HG02973 (cell line): ENCODE measurements around the gene CATSPERE.

Experiments used
- ATAC-seq: cut with Tn5 transposase; IDR thresholded peaks from one replicate; pipeline ENCODE4 v1.9.1; 2021; ENCODE audit warnings: moderate library complexity; ENCODE audit not compliant: unreplicated experiment

The CATSPERE gene

GRCh38 chr1:244615301-244615700 lies 154.2 kb downstream of the CATSPERE start:
- ATAC-seq: no peak

DNA sequence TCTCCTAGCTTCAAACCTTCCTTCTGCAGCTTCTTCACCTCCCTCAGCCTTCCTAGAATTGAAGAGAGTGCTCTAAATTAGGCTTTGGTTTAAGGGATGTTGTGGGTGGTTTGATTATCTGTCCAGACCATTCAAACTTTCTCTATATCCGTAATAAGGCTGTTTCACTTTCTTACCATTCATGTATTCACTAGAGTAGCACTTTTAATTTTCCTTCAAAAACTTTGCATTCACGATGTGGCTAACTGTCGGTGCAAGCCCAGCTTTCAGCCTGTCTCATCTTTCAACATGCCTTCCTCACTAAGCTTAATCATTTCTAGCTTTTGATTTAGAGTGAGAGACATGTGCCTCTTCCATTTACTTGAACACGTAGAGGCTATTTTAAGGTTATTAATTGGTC lies 165.6 kb downstream of the CATSPERE start:
- no peak for ATAC-seq

DNA sequence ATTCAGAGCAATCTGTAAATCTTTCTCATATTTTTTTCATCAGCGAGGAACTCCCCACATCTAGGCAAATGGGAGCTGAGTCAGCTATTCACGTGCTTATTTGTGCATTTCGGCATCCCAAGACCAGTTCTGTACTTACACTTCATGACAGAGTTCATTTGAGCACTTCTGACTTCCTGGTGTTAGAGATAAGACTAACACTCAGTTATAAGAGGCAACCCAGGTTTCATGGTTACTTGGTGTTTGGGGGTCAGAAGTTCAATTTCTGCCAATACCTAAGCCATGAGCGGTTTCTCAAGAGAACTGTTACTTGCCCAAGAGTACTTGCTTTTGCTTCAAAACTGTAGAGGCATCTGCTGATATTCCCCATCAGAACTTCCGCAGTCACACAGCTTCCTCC lies 167.7 kb downstream of the CATSPERE start:
- ATAC-seq: no peak

DNA sequence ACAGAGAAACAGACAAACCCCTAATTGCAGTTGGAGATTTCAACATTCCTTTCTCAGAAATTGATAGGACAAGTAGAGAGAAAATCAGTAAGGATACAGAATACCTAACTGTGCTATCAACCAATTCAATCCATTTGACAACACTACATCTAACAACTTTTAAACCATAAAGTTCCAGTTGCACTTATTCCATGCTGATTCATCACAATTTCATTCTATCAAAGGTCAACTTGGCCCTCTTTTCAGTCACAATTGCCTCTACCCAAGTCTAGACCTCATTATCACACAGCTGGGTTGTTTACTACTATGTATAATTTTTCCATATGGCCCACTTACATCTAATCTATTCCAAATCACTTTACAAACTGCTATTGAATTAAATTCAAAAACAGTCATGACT lies 172.1 kb downstream of the CATSPERE start:
- ATAC-seq: no peak

GRCh38 chr1:244634546-244634945 lies 173.5 kb downstream of the CATSPERE start:
- ATAC-seq: no peak

- ATAC-seq: no peak
These were observed 175.6 kb downstream of the CATSPERE start for GRCh38 chr1:244636488-244637259.

DNA sequence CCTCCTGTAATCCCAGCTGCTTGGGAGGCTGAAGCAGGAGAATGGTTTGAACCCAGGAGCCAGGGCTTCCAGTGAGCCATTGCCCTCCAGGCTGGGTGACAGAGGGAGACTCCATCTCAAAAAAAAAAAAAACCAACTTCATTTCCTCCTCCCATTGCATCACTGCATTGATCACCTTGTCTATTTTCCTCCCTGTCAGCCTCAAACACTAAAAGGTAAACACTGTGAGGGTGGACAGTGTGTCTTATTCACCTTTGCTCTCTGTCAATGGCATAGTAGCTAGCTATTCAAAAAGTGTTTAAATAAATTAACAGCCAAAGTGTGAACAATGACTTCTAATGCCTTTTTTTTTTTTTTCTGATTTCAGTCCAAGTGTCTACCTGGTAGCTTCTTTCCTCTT lies 178.5 kb downstream of the CATSPERE start:
- no peak for ATAC-seq

GRCh38 chr1:244640917-244641316 lies 179.8 kb downstream of the CATSPERE start:
- ATAC-seq: no peak

GRCh38 chr1:244642526-244642925 lies 181.5 kb downstream of the CATSPERE start:
- no peak for ATAC-seq

DNA sequence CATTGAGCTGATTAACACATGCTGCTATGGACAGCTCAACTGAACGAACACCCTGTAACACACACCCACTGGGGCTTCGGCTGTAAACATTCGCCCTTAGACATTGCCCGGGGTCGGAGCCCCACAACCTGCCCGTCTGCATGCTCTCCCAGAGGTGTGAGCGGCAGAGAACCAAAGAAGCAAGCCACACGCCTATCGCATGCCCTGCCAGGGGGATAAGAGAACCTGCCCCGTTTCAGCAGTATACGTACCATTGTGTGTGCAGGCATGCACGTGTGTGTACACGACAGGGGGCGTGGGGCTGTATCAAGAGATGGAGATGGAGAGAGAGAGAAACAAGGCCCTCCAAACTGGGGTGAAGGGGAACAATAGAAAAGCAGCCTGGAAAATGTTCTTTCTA lies 181.9 kb downstream of the CATSPERE start:
- ATAC-seq: no peak

DNA sequence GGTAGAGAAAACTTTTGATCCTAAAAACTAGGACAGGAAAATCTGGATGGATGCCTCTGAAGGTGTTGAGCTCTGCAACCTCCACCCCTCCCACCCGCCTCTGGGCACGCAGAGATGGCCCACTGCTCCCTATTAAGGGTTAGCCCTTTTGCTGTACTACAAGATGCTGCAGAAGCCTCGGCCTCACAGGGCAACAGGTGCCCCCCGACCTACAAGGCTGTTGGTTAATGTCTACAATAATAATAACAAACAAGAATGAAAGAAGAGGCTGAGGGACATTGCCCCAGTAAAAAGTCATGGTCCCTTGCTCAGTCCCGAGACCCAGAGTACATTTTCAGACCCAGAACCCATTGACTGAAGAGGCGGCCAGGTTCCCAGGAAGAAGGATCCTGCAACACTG lies 184.3 kb downstream of the CATSPERE start:
- ATAC-seq: no peak

DNA sequence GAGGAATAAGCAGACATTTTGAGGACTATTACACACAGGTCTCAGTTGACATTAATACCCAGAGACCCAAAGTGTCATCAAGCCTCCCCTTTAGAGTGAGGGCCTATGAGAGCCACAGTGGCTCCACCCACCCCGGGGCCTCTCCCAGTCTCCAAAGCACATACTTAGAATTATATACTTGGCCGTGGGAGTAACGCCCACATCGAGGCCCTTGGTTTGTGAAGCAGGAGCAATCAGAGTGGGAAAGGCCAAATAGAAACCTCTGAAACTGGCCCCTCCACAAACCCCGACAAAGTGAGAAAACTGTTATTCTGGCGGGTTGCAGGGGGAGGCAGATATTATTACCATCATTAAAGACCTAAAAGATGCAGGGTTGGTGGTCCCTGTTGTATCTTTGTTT lies 184.8 kb downstream of the CATSPERE start:
- ATAC-seq: no peak

GRCh38 chr1:244647819-244648218 lies 186.7 kb downstream of the CATSPERE start:
- no peak for ATAC-seq

- no peak for ATAC-seq
These were observed 191.0 kb downstream of the CATSPERE start for GRCh38 chr1:244651956-244652622.

DNA sequence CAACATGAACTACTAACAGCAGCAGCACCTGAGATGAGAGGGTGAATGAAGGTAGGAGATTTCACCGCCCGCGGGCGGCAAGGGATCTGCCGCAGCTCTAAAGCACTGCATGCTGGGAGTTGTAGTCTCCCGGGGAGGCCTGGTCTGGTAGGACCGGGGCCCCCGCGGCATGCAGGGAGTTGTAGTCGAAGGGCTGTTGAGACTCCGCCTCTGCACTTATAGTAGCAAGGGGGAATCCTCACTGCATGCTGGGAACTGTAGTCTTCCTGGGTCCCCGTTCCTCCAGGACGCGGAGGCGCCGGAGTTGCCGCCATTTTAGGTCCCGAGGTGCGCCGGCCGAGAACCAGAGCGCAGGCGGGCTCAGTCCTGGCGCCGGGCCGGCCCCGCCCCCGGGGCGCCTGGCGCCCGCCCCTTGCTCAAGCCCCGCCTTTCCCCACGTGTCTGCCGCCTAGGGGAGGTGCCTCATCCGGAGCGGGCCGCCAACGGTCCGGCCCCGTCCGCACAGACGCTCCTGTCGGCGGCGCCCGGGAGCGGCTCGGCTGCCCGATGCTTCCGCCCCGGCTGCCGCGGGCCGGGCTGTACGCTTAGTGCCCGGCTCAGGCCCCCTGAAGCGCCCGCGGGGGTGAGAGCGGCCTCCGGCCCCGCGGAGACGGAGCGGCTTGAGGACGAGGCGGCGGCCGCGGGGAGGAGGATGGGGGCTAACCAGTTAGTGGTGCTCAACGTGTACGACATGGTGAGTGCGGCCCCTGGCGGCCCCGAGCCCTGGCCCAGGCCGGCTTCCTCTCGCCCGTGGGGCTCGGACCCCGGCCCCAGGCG lies 191.8 kb downstream of the CATSPERE start, which contains the start of gene DESI2:
DESI2 (plus strand) TSS at position 504 of the 816 bp plus-strand sequence; CDS start at position 692, 188 bp downstream.
- ATAC-seq: peak; percentile 96

- ATAC-seq: no peak
These were observed 192.5 kb downstream of the CATSPERE start for GRCh38 chr1:244653439-244654107.

DNA sequence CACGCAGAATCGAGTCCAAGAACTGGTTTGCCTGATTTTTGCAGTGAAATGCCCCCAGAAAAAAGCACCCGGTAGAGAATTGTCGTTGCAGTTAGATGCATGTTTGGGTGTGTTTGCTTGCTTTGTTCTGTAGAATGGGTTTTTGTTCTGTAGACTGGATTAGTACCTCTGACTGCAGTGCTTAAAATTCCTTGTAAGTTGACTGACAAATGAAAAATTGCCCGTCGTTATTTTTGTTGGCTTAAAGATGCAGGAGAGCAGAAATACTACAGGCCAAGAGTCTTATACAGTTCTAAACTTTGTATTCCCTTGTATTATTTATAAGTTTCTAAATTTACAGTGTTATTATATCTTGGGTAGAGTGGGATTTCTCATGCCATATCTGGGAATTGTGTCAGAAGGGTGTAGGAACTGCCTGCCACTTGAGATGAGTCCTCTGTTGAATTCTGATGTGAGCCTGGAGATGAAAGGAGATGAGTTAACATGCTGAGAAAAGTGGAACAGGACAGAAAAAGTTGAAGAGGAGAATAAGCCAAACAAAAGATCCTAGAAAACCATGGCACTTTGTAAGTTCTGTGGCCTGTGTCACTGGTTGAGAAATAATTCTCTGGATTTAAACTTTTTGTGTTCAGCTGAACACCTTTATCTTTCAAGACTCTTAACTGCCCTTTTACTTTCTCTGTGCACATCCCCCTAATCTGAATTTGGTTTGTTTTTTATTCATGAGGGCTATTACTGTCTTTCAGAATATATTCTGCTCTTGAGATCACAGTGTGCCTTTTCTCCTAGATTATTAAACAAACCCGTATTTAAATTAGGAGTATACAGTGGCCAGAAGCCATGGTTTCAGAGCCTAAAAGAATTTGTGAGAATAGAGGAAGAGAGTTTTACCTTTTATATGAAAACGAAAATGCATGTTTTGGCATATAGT lies 193.3 kb downstream of the CATSPERE start:
- ATAC-seq: no peak

DNA sequence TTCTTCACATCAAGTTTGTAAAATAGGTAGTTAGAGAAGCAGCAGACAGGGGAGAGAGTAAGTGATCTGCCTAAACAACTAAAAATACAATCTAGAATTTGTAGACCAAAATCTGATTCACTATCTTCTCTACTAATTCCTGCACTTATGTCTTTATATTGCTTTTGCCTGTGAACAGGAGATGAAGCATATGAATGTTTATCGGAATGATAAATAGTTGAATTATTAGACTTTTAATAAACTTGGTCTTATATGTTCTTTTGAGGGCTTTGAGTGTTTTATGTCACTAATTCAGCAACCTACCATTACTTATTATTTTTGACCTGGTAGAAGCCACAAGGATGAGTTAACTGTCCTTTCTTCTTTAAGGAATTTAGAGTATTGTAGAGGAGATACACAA lies 194.1 kb downstream of the CATSPERE start:
- no peak for ATAC-seq

DNA sequence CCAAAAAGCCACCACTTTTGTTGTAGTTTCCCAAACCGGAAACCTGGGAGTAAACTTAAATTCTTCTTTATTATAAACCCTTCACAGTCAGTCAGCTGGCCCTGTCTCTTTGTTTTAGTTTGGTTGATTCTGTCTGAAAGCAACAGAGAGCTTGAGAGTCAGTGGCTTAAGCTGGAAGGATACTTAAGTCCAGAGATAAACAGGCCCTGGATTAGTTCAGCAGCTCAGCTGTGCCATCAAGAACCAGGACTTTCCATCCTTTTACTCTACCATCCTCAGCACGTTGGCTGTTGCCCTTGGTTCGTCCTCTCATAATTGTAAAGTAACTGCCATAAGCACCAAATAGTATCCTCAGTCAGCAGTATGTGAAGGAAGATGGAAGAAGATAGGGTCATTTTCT lies 196.3 kb downstream of the CATSPERE start:
- no peak for ATAC-seq

GRCh38 chr1:244659694-244660093 lies 198.6 kb downstream of the CATSPERE start:
- ATAC-seq: no peak
